ENCODE data around the gene PCNX3.
A peak's percentile ranks its signal among the peaks of the same experiment; 100 is the strongest.

Gene PCNX3
- 88.8 to 107 (median 93.3) reads per million in 4 donors for total RNA-seq

GRCh38 chr11:65615229-65615949 is at the start of gene PCNX3:
Gene PCNX3 (plus strand): TSS chr11:65615776. CDS start chr11:65616312, 536 bp downstream.
- DNase-seq = peak; percentile 100

DNA sequence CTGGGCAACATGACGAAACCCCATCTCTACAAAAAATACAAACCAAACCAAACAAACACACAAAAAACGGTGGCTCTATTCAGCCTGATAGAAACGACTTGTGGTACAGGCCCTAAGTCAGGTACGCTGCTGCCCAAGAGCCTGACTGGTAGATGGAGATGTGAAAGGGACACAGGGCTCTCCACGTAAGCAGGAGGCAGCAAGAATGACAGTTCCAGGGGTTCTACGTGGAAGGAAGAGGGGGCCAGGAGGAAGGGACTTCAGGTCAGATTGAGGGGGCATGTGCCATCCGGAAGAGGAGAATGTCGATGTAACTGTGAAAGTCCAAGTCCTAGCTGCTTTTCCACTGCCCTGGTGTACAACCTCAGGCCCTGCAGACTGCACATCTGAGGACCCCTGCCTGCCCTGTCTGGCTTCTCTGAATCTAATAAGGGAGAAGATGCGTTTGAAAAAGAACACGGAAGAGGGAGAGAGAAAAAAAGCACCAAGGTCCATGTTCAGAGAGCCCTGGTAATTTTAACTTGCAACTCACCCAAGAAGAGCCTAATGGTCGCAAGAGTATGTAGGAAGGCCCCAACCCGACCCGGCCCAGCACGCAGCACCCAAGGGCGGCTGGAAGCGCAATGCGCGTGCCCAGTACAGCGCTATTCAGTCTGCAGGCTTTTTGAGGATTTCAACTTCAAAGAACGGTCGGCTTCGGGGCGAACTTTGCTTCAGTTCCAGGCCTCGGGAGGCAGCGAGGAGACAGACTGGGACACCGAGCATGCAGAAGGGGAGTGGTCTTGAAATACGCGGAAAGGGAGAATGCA is 46.2 kb upstream of the PCNX3 start:
- DNase-seq = no peak

DNA sequence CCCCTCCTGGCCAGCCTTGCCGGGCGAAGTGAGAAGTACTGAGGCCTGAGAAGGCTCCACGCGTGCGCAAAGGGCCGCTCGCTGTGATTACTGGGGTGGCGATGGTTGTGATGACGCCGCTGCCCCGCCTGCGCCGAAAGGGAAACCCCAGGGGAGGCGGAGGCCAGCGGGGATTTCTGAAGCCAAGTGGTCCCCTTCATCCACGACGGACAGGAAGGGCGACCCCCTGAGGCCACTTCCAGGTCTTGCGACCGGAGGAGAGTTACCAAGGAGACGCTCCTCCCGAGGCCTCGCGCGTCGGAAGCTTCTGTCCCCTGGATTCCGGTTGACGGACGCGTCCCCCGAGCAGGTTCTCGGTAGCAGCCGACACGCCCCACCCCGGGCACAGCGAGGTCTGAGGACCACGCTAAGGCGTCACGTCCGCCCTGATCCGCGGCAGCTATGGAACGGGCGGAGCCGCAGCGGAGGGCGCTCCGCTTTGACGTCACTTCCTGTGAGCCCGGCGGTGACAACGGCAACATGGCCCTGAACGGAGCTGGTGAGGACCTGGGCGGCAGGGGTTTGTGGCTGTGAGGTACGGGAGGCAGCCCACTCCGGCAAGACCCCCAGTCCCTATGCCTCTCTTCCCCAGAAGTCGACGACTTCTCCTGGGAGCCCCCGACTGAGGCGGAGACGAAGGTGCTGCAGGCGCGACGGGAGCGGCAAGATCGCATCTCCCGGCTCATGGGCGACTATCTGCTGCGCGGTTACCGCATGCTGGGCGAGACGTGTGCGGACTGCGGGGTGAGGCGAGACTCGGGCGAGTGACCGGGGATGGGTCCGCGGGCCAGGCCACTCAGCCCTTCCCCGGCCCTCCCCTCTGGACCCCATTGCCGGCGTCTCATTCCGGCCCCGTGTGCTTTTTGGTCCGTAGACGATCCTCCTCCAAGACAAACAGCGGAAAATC is 45.3 kb upstream of the PCNX3 start, which contains the start of gene ZNRD2:
Gene ZNRD2, plus strand, starts transcription at position 505 of the 946 bp plus-strand sequence. Its CDS starts 15 bp downstream, at position 520.
- DNase-seq = peak; percentile 97 to 100 (median 98)

- DNase-seq = no peak
These were observed 44.2 kb upstream of the PCNX3 start for GRCh38 chr11:65571420-65571819.

DNA sequence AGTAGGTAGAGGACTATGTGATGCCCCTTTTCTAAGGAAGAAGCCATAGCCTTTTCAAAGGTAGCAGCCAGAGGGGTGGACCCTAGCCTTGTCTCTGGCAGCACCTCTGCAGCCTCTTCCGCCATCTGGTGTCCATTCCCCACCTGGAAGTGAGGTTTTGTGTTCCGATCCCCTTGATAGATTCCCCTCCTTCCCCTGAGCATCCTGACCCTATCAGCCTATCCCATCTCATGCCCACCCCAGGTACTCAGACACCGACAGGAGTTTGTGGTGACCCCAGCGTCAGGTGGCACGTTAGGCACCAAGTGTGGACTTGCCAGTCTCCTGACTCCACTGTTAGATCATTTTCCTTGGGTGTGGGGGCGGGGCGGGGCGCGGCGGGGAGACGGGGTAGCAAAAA is 43.6 kb upstream of the PCNX3 start:
- peak in 1 of 5 donors; percentile 50 for DNase-seq

- peak; percentile 70 to 87 (median 81) for DNase-seq
These were observed 43.1 kb upstream of the PCNX3 start, which contains the start of gene FAM89B for GRCh38 chr11:65572356-65573051. Gene FAM89B (plus strand): TSS chr11:65572538. CDS start chr11:65572670, 132 bp downstream.

DNA sequence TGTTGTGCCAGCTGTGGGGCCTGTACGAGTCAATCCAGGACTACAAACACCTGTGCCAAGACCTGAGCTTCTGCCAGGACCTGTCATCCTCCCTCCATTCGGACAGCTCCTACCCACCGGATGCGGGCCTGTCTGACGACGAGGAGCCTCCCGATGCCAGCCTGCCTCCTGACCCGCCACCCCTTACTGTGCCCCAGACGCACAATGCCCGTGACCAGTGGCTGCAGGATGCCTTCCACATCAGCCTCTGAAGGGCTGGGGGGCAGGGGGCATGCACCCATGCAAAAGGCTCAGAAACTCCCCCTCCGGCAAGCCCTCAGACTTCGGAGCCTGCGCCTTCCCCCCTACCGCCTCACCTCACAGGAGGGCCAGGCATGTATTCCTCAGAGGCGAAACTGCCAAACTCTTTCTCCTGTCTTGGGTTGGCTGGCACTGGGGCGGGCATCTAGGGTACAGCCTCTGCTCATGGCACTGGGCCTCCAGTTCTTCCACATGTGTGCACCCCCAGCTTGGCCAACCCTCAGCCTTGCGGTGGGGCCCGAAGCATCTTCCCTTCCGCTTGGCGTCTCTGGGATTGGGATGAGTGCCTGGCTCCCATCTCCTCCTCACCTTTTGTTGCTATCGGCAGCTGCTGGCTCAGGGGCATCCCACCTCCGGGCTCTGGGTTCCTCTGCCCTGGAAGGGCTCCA is 42.0 kb upstream of the PCNX3 start:
- no peak for DNase-seq

GRCh38 chr11:65574109-65574810 is 41.3 kb upstream of the PCNX3 start:
- peak; percentile 74 to 95 (median 88) for DNase-seq

DNA sequence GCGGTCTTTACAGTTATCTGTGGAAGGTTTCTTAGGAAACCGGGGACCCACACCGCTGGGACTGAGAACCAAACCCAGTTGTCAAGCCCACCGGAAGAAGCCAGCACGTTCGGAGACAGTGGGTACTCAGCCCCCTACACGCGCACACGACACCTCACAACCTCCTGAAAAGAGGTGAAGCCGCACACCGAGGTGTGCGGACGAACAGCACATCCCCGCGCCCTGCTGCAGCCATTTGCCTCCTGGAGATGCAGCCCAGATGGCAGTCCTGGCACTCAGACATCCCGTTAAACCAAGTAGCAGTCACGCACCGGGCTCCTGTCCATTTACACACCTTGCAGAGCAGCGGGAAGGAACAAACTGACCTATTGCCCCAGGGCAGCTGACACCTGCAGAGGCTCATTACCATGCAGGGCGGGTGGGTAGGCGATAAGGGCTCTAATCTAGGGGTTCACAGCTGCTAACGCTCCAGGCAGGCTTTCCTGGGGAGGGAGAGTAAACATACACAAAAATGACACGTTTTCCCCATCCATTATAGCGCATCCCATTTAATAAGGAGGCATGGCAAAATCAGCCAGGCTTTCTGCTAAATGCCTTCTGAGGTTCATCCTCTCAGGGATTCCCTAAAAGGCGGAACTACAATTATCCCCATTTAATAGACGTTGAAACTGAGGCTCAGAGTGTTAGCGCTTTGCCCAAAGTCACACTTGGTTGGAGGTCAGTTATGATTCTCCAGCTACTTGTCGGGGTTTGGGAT is 40.6 kb upstream of the PCNX3 start:
- no peak for DNase-seq

- peak; percentile 68 to 86 (median 69) for DNase-seq
These were observed 39.9 kb upstream of the PCNX3 start, which contains the start of gene EHBP1L1 for GRCh38 chr11:65575568-65576231. Gene EHBP1L1 (plus strand): TSS chr11:65576053. CDS start chr11:65576303, 250 bp downstream.

DNA sequence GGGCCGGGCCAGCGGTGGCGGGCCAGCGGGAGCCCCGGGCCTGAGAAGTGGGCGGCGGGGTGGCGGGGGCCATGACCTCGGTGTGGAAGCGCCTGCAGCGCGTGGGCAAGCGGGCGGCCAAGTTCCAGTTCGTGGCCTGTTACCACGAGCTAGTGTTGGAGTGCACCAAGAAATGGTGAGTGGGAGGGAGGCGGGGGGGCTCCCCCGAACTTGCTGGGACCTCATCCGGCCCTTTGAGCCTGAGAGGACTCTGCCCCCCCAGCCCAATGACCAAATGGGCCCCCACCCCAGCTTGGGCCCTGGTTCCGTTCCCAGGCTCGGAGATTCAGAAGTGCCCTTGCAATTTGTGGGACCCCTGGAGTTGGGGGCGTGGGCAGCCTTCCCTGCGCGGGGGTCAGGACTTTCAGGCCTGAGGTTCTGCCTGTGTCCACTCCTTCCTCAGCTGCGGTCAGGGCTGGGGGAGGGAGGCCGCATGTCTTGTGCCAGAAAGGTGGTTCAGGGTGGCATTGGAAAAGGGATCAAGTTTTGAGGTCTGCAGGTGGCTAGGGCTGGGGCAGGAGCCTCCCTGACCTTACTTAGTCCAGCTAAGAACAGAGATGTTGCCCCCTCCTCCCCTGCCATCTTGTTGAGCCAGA is 39.2 kb upstream of the PCNX3 start:
- DNase-seq = peak in 1 of 5 donors; percentile 19

DNA sequence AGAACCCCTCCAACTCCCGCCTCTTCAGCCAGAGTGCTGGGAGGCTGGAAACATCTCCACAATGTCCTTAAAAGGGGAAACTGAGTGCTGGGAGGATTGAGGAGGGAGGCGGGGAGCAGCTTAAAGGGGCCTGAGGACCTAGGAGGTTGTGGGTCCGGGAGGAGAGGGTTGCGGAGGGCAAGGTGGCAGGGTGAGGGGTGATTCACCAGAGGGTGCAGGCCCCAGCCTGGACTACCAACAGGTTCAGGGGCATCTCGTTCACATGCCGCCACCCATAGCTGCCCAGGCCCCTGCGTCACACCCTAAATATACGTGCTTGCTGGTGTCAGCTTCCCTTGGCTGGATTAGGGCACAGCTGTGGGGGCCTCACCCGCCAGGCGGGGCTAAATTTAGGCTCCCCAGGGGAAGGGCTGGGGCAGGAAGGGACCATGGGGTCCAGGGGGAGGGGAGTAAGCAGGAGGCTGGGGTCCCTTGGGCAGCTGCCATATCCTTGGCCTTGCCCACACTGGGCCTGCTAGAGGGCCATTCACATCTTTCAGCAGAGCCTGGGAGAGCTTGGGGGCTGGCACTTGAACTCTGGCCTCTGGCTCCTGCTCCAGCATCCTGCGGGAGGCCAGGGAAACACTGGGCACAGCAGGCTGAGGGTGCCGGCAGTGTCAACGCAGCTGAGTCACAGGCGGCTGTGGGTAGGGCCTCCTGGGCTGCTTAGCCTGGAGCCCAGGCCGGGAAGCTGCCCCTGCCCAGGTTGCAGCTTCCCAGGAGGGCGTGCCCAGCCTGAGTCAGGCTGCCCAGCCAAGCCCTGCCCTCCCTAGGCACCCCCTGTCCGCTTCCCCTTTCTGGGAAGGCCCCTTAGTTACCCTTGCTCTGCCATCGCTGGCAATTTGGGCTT is 38.5 kb upstream of the PCNX3 start:
- DNase-seq = peak in 1 of 5 donors; percentile 26

DNA sequence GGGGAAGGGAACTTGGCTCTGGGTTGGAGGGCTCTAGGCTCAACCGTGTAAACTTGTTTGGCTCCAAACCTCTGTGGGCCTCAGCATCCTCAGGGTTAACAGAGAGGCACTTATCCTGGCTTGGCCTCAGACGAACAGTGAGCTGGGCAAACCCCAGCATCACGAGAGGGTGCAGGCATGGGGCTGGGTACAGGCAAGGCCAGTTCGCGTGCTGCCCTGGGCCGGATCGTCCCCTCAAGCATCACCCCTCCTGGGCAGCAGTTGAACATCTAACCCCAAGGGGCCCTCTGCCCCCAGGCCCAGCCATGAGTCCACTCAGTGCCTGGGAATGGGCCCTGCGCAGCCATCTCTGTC is 37.8 kb upstream of the PCNX3 start:
- no peak for DNase-seq

- no peak for DNase-seq
These were observed 37.4 kb upstream of the PCNX3 start for GRCh38 chr11:65578134-65578533.

- no peak for DNase-seq
These were observed 36.9 kb upstream of the PCNX3 start for GRCh38 chr11:65578667-65579066.

- DNase-seq = no peak
These were observed 36.3 kb upstream of the PCNX3 start for GRCh38 chr11:65579291-65579690.

DNA sequence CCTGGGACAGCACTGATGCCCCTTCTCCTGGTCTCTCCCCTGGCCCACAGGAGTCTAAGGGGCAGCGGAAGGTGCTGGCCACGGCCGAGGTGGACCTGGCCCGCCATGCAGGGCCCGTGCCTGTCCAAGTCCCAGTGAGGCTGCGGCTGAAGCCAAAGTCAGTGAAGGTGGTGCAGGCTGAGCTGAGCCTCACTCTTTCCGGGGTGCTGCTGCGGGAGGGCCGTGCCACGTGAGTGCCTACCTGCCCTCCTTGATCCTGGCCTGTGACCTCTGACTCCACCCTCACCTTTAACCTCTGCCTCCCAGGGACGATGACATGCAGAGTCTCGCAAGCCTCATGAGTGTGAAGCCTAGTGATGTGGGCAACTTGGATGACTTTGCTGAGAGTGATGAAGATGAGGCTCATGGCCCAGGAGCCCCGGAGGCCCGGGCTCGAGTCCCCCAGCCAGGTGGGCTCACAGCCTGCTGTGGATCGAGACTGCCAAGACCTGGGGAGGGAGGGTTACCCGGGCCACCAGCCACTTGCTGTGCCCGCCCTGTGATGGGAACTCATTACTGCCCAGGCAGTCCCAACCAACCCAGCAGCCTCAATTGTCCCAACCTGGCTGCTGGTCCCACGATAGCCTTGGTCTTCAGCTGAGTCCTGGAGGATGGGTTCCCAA is 35.4 kb upstream of the PCNX3 start:
- DNase-seq = no peak
